Suppressor macrophage treated with lipopolysaccharide for 4 hours (primary cell): ENCODE results near the gene IGF1.
"Not testable (repeated sequence)": the region's sequence is repeated elsewhere in the genome, so short reads cannot be mapped to it uniquely, and the experiment has no call there.

Experiments used
- DNase-seq: peaks from one replicate; pipeline ENCODE4 v3.0.0-alpha.2; 2020

Gene IGF1

GRCh38 chr12:102459314-102459713 lies 21.0 kb downstream of the IGF1 start:
- no peak for DNase-seq

- peak; percentile 76 for DNase-seq
These were observed 25.3 kb downstream of the IGF1 start for GRCh38 chr12:102454808-102455760.

- no peak for DNase-seq
These were observed 26.0 kb downstream of the IGF1 start for GRCh38 chr12:102454330-102454729.

DNA sequence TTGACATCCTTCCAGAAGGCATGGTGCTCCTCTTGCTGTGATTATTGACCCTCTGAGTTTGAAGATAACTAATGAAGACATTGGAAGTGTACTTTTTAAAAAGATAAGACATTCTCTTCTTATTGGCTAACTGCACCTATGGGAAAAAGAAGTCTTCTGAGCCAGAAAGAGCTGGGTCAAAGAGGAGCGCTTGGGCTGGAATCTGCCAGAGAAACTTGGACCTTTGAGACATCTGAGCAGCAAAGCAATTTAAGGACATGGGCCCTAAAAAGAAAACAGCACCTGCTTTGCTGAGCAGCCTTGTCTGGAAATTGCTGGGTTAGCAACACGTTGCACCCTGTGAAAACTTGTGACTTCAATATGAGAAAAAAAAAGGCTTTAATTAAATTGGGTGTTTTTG lies 27.8 kb downstream of the IGF1 start:
- no peak for DNase-seq

GRCh38 chr12:102449018-102449417 lies 31.3 kb downstream of the IGF1 start:
- DNase-seq: not testable (repeated sequence)

DNA sequence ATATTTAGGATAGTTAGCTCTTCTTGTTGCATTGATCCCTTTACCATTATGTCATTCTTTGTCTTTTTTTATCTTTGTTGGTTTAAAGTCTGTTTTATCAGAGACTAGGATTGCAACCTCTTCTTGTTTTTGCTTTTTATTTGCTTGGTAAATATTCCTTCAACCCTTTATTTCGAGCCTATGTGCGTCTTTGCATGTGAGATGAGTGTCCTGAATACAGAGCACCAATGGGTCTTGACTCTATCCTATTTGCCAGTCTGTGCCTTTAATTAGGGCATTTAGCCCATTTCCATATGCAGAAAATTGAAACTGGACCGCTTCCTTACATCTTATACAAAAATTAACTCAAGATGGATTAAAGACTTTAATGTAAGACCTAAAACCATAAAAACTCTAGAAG lies 32.9 kb downstream of the IGF1 start:
- not testable (repeated sequence) for DNase-seq

GRCh38 chr12:102444707-102445106 lies 35.7 kb downstream of the IGF1 start:
- DNase-seq: no peak

- DNase-seq: no peak
These were observed 36.3 kb downstream of the IGF1 start for GRCh38 chr12:102444093-102444492.

GRCh38 chr12:102441077-102441596 lies 39.2 kb downstream of the IGF1 start:
- DNase-seq: no peak

DNA sequence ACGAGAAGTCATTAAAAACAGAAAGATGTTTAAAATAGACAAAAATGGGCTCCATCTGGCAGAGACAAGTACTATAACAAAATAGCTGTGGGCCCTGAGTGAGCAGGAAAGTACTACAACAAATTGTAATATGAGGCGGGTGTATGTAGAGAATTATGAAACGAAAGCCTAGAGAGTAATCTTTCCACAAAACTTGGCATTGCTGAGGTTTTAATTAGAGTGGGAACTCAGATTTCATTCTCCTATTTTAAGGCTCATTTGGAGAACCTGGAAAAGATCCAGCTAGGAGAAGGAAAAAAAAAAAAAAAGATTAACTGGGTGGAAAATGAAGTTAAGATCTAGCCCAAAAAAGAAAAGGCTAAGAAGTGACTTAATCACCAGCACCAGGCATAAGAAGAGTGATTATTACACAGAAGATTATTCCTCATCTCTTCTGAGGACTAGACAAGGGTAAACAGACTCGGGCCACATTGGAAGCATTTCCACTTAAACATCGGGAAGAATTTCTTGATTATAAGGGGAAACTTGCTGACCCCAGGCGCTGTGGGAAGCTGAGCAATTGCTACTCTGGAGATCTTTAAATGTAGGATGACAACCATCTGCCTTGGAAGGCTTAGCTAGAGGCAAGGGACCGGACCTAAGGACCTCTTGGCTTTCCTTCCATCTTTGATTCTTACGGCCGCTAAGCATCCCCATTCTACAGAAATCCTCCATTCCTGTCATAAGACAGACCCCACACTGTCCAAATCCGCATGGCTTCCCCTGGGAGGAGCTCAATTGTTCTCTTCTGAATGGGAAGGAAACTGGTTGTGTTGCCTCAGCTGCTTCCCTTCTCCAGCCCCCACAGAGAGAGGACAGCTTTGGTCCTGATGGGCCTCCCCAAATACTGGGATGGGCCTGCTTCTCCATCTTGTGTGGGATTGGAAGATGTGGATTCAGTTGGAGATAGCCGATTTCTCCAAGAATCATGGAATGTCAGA lies 40.6 kb downstream of the IGF1 start:
- no peak for DNase-seq

DNA sequence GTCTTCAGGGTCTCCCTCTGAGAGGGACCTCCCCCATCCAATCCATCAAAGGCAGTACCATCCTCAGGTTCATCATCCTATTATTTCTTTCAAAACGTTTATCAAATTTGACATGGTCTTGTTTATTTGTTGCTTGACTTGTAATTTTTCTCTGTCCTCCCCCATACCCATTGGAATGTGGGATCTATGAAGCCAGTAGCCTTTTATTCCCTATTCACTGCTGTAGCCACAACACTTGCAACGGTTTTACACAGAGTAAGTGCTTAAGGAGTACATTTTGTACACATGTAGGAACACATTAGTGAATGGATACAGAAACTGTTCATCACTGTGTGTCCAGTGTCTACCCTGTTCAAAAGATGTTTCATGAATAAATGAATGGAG lies 41.5 kb downstream of the IGF1 start:
- DNase-seq: no peak

DNA sequence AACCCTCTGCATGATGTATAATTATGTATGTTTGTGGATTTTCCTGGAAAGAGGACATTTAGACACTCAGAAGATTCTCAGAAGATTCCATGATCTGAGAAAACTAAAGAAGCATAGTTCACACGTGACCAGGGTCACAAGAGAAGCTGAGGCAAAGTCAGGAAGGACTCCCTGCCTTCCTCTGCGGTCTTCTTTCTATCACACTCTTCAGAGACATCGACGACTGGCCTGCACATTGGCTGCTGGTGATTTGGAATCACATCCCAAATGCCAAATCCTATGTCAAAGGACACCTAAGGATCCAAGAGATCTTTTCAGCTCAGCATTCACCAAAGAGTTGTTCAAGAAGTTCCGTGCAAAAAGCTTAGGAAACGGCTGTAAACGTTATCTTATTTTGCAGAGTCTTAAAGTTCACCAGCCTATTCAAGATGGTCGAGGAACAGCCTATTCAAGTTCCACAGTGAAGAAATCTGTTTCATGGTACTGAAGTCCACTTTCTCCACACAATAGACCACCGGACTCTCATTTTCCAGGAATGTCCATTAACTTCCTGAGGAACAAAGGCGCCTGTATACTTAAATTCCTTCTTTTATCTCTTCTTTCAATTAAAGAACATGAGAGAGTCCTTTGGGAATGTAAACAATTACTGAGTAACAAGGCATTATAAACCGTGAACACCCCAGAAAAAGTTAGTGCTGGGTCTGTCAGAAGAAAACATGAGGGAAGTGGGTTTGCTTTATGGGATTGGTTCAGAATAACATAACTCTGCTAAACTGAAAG lies 42.1 kb downstream of the IGF1 start:
- no peak for DNase-seq

GRCh38 chr12:102437511-102437910 lies 42.9 kb downstream of the IGF1 start:
- DNase-seq: peak; percentile 7

GRCh38 chr12:102436867-102437266 lies 43.5 kb downstream of the IGF1 start:
- DNase-seq: peak; percentile 36

DNA sequence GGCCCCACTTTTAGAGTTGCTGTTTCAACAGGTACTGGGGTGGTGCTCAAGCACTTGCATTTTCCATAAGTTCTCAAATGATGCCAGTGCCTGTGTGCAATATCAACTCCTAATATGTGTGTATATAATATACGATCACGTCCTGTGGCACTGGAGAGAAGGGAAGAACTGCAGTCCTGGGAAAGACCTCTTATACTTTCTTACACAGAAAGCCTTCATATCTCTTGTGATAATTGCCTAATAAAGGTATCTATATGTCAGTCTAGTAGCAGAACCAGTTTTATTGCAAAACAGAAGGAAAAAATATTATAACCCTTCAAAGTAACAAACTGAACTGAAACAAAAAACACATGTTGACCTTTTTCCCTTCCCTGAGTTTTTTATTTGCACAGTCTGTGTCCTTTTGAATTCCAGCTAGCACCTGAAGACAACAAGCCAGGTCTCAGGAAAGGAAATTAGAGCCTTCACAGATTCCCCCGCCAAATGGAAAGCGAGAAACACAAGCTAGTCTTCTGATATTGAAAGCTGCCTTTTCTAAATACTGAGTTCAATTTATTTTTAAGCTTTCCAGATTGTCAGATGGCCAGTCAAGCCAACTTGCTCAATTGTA lies 44.4 kb downstream of the IGF1 start:
- no peak for DNase-seq

DNA sequence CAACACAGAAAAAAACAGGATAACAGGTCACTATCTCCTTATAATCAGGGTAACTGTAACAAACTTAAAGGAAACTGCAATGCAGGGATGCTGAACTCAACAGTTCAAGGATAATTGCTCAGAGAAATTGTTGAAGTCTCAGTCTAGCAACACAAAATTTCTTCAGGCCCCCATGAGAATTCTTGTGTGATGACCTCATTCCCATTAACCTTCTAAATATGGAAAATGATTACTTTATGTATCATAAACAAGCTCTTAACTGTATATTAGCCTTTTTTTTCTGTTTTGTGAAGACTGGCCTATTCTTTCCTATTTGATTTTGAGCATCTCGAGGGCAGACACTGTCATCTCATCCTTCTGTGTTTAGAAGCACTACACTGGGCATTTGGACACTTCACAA lies 47.1 kb downstream of the IGF1 start:
- DNase-seq: no peak

DNA sequence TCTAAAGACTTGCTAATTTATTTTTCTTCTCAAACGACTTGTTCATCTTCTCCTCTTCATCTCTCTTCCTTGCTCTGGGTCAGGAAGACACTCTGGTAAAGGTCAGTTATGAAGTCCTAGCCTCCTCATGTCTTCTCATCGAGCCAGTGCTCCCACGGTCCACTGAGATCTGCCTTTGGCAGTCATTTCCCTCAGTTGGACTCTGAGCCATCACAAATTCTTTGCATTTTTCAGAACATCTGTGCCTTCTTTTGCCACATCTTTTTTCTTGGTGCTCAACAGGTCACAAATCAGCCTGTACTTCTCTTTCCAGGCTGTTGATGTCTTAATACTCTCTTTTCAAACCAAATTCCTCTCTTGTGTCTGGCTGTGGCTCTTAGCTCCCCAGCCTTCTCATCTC lies 49.7 kb downstream of the IGF1 start:
- DNase-seq: no peak

DNA sequence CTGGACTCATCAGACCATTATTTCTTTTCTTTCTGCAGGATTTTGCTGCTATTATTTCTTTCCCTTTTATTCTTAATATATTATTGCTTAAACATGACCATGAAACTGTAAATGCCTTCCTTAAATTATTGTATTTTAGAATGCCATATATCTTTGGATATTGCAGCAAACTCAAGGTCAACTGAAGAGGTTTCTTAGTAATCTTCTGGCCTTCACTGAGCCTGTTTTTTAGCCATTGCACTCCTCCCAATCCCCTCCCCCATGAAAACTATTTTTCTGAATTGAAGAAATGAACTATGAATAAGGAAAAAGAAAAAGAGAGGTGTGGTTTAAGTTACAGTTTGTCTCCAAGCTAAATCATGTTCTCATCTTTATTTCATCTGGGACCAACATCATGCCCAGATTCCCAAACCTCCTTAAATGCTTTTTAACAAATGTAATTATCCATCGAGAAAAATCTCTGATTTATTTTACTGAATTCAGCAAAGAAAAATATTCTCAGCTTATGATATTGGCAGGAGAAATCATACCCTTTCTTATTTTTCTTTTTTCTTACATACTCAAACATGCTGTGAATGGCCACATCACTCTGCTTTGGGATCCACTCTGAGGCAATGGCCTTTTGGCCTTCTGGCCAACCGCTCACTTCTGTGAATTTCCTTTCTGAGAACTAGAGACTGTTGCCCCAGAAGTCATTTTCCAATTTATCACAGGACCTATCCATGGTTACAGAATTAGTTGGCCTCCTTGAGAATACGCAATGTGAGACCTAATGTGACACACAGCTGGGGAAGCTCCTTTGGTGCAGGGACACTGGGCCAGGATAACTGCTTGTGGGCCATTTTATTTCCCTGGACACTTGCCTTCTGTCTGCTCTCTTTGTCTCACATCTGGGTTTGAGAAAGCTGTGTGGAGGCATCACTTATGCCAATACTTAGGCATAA lies 50.9 kb downstream of the IGF1 start:
- no peak for DNase-seq

DNA sequence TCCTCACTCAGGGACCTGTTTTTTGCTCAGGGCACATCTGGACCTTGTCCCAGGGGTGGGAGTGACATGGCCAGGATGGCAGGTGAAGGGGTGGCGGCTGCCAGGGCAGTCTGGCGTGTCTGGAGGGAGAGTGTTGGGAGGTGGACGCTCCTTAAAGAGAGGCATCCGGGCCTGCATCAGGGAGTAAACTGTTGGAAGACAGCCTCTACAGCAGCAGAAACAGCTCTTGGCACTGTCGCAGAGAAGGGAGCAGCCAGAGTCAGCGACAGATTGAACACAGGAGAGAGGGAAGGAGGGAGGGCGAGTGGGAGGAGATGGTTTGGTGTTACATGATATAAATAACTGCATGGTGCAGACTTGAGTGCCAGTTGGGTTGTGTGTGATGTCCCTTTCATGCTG lies 52.8 kb downstream of the IGF1 start:
- no peak for DNase-seq

GRCh38 chr12:102426599-102427542 lies 53.5 kb downstream of the IGF1 start:
- DNase-seq: no peak
